Parathyroid adenoma (tissue), 2 donors: ENCODE results near the gene WFS1.

Source experiments
- H2AFZ ChIP-seq: fragments of 300-600 bp; sonication (generic); one replicate; pipeline ENCODE4 v1.7.0; 2017; ENCODE audit warnings: antibody characterized with exemption, mild to moderate bottlenecking
- H3K27ac ChIP-seq: fragments of 300-600 bp; sonication (generic); one replicate; pipeline ENCODE4 v1.7.0; 2017
- H3K27me3 ChIP-seq: fragments of 300-600 bp; sonication (generic); one replicate; pipeline ENCODE4 v1.7.0; 2017; ENCODE audit warnings: low read length; ENCODE audit not compliant: control insufficient read depth, insufficient read depth
- H3K36me3 ChIP-seq: fragments of 300-600 bp; sonication (generic); one replicate; pipeline ENCODE4 v1.7.0; 2017; ENCODE audit warnings: low read length; ENCODE audit not compliant: control insufficient read depth, insufficient read depth
- H3K4me1 ChIP-seq: fragments of 300-600 bp; sonication (generic); one replicate; pipeline ENCODE4 v1.7.0; 2017; ENCODE audit warnings: control low read depth
- H3K4me2 ChIP-seq: fragments of 300-600 bp; sonication (generic); one replicate; pipeline ENCODE4 v1.7.0; 2017; ENCODE audit warnings: low read length
- H3K4me3 ChIP-seq: fragments of 300-600 bp; sonication (generic); one replicate; pipeline ENCODE4 v1.7.0; 2017; ENCODE audit warnings: low read depth, low read length
- H3K79me2 ChIP-seq: fragments of 300-600 bp; sonication (generic); one replicate; pipeline ENCODE4 v1.7.0; 2017; ENCODE audit warnings: control low read depth
- H3K9ac ChIP-seq: fragments of 300-600 bp; sonication (generic); one replicate; pipeline ENCODE4 v1.7.0; 2017; ENCODE audit warnings: mild to moderate bottlenecking
- H3K9me3 ChIP-seq: fragments of 300-600 bp; sonication (generic); one replicate; pipeline ENCODE4 v1.7.0; 2017; ENCODE audit warnings: low read length; ENCODE audit not compliant: control insufficient read depth
- TF ChIP-seq, protein P1 (sequence below): fragments of 300-600 bp; sonication (generic); IDR thresholded peaks from one replicate; pipeline ENCODE4 v1.7.0; 2017; ENCODE audit warnings: antibody characterized with exemption, mild to moderate bottlenecking
- donor health status: primary hyperparathyroidism.

Gene WFS1

GRCh38 chr4:6345096-6345830 lies 75.6 kb downstream of the WFS1 start:
- TF ChIP-seq, protein P1, sequence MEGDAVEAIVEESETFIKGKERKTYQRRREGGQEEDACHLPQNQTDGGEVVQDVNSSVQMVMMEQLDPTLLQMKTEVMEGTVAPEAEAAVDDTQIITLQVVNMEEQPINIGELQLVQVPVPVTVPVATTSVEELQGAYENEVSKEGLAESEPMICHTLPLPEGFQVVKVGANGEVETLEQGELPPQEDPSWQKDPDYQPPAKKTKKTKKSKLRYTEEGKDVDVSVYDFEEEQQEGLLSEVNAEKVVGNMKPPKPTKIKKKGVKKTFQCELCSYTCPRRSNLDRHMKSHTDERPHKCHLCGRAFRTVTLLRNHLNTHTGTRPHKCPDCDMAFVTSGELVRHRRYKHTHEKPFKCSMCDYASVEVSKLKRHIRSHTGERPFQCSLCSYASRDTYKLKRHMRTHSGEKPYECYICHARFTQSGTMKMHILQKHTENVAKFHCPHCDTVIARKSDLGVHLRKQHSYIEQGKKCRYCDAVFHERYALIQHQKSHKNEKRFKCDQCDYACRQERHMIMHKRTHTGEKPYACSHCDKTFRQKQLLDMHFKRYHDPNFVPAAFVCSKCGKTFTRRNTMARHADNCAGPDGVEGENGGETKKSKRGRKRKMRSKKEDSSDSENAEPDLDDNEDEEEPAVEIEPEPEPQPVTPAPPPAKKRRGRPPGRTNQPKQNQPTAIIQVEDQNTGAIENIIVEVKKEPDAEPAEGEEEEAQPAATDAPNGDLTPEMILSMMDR = no peak
- H3K79me2 ChIP-seq = no peaks in the 10 kb centered on the region

DNA sequence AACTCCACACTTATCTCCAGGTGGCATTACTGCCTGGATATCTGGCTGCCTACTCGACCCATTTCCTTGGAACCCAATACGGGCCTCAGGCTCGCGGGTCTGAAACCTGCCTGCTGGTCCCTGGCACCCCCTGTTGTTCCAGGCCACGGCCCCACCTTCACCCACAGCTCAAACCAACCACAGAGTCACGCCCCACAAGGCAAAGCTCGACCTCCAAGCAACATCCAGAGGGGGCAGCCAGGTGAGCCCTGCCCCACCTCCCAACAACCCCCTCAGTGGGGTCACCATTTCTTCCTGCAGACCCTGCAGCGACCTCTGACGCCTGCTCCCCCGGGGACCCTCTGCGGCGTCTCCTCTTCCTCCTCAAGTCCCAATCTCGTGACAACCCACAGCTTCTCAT lies 76.2 kb downstream of the WFS1 start:
- Histone ChIP-seq H3K4me1 (no peaks in the 10 kb centered on the region), H3K9me3 (no peaks in the 10 kb centered on the region), H3K9ac (no peak overlapping the region), H3K36me3 (no peaks in the 10 kb centered on the region), H3K27ac (no peak overlapping the region), H3K4me3 (no peak overlapping the region), H3K4me2 (no peak overlapping the region), H3K27me3 (no peaks in the 10 kb centered on the region), H3K79me2 (no peaks in the 10 kb centered on the region), H2AFZ (no peak overlapping the region)
- TF ChIP-seq, protein P1 = no peak

More at GRCh38 chr4:6345096-6345830, 75.6 kb downstream of the WFS1 start:
- no peak overlapping the region for H3K4me3 ChIP-seq
- H3K9me3 ChIP-seq = no peaks in the 10 kb centered on the region
- H3K27me3 ChIP-seq = no peaks in the 10 kb centered on the region
- H3K36me3 ChIP-seq = no peaks in the 10 kb centered on the region
- no peak overlapping the region for H3K27ac ChIP-seq
- H3K4me2 ChIP-seq = no peak overlapping the region
- H3K9ac ChIP-seq = no peak overlapping the region
- H3K4me1 ChIP-seq = no peaks in the 10 kb centered on the region
- no peak overlapping the region for H2AFZ ChIP-seq

- no peak overlapping the region for H2AFZ ChIP-seq
- H3K9ac ChIP-seq = no peak overlapping the region
- no peaks in the 10 kb centered on the region for H3K79me2 ChIP-seq
- no peaks in the 10 kb centered on the region for H3K9me3 ChIP-seq
- no peak overlapping the region for H3K4me3 ChIP-seq
- no peaks in the 10 kb centered on the region for H3K36me3 ChIP-seq
- TF ChIP-seq, protein P1 = no peak
- H3K27ac ChIP-seq = no peak overlapping the region
- no peak overlapping the region for H3K4me2 ChIP-seq
- no peaks in the 10 kb centered on the region for H3K4me1 ChIP-seq
- no peaks in the 10 kb centered on the region for H3K27me3 ChIP-seq
These were observed 76.9 kb downstream of the WFS1 start for GRCh38 chr4:6346373-6347110.

- H3K27ac ChIP-seq = no peak overlapping the region
- no peaks in the 10 kb centered on the region for H3K4me1 ChIP-seq
- TF ChIP-seq, protein P1 = no peak
- no peak overlapping the region for H2AFZ ChIP-seq
- no peak overlapping the region for H3K4me2 ChIP-seq
- H3K4me3 ChIP-seq = no peak overlapping the region
- no peaks in the 10 kb centered on the region for H3K27me3 ChIP-seq
- no peaks in the 10 kb centered on the region for H3K9me3 ChIP-seq
- H3K36me3 ChIP-seq = no peaks in the 10 kb centered on the region
- H3K9ac ChIP-seq = no peak overlapping the region
- H3K79me2 ChIP-seq = no peaks in the 10 kb centered on the region
These were observed 77.9 kb downstream of the WFS1 start for GRCh38 chr4:6347511-6348045.
